ENCODE results near the gene ATG13.

The ATG13 gene

DNA sequence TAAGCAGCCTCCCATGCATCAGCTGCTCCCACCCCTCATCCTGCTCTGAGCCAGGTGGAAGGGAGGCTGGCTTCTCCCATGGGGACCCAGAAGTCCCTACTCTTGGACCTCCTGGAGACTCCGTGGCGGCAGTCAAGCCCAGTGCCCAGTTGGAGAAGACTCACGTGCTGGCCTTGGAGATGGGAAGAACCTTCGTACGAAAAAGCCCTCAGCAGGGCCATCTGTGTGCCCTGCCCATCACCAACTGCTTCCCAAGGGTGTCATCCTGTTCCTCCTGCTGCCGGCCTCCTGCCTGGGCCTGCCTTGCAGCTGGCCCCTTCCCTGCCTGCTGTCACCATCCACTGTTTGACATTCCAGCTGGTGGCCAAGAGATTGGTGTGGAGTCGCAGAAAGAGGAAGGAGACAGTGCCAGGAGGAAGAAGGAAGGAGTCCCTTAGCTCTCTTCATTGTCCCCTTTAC, 55.1 kb downstream of the ATG13 start:
- H3K4me3 ChIP-seq (replicated peaks; ENCODE audit: insufficient read depth, low read length): no peak overlapping the region
- no peaks in the 10 kb centered on the region for H3K27me3 ChIP-seq (ENCODE audit: insufficient read depth, poor library complexity, severe bottlenecking)
- DNase-seq (ENCODE audit: low read depth in 1 of 2, low spot score in 1 of 2): peak in 1 of 2 experiments; percentile 69
- TF ChIP-seq POLR2AphosphoS5 (IDR thresholded peaks at IDR 0.05; ENCODE audit: low read depth) (peak; percentile 58; the same call in 1 of the 2 replicates), SPI1 (IDR thresholded peaks at IDR 0.05; ENCODE audit: borderline replicate concordance, low read depth) (peak; percentile 23; the same call in 1 of the 2 replicates), GABPA (IDR thresholded peaks at IDR 0.05; ENCODE audit: low read depth) (no peak)
- TF ChIP-seq, protein P1, sequence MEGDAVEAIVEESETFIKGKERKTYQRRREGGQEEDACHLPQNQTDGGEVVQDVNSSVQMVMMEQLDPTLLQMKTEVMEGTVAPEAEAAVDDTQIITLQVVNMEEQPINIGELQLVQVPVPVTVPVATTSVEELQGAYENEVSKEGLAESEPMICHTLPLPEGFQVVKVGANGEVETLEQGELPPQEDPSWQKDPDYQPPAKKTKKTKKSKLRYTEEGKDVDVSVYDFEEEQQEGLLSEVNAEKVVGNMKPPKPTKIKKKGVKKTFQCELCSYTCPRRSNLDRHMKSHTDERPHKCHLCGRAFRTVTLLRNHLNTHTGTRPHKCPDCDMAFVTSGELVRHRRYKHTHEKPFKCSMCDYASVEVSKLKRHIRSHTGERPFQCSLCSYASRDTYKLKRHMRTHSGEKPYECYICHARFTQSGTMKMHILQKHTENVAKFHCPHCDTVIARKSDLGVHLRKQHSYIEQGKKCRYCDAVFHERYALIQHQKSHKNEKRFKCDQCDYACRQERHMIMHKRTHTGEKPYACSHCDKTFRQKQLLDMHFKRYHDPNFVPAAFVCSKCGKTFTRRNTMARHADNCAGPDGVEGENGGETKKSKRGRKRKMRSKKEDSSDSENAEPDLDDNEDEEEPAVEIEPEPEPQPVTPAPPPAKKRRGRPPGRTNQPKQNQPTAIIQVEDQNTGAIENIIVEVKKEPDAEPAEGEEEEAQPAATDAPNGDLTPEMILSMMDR (IDR thresholded peaks at IDR 0.05; ENCODE audit: insufficient read depth, low read length): no peak
- H3K27ac ChIP-seq (replicated peaks): peak overlapping the region; percentile 88

DNA sequence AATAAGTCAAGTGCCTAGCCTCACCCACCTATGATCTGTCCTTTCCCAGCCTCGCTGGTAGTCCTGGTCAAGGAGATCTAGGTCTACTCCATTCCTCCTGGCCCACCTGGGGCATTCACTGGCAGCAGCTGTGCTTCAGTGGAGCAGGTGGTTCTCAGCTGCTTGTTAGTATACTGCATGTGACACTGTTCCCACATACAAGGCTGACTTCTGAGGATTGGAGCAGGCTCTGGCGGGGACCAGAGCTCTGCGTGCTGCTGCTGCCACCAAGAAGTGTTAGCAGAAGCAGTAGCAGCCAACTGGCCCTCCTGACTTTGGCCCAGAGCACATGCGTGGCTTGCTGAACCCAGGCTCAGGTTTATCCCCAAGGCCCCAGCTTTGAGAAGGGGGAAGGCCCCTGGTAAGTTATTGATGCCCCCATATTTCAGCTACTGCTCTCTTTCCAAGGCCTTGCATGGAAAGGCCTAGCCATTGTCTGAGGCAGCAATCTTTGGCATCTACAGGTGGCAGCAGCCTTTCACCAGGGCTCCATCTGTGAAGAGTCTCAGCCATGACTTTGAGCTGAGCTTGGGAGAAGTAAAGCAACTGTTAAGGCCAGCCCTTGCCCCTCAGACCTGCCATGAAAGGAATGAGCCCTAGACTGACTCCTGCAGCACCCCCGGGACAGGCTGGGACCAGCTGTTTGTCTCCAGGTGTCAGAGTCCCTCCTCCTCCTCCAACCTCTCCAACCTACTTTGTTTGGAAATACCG, 56.5 kb downstream of the ATG13 start:
- no peaks in the 10 kb centered on the region for H3K27me3 ChIP-seq (ENCODE audit: insufficient read depth, poor library complexity, severe bottlenecking)
- H3K4me3 ChIP-seq (replicated peaks; ENCODE audit: insufficient read depth, low read length): no peak overlapping the region
- TF ChIP-seq, protein P2, sequence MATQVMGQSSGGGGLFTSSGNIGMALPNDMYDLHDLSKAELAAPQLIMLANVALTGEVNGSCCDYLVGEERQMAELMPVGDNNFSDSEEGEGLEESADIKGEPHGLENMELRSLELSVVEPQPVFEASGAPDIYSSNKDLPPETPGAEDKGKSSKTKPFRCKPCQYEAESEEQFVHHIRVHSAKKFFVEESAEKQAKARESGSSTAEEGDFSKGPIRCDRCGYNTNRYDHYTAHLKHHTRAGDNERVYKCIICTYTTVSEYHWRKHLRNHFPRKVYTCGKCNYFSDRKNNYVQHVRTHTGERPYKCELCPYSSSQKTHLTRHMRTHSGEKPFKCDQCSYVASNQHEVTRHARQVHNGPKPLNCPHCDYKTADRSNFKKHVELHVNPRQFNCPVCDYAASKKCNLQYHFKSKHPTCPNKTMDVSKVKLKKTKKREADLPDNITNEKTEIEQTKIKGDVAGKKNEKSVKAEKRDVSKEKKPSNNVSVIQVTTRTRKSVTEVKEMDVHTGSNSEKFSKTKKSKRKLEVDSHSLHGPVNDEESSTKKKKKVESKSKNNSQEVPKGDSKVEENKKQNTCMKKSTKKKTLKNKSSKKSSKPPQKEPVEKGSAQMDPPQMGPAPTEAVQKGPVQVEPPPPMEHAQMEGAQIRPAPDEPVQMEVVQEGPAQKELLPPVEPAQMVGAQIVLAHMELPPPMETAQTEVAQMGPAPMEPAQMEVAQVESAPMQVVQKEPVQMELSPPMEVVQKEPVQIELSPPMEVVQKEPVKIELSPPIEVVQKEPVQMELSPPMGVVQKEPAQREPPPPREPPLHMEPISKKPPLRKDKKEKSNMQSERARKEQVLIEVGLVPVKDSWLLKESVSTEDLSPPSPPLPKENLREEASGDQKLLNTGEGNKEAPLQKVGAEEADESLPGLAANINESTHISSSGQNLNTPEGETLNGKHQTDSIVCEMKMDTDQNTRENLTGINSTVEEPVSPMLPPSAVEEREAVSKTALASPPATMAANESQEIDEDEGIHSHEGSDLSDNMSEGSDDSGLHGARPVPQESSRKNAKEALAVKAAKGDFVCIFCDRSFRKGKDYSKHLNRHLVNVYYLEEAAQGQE (IDR thresholded peaks at IDR 0.05; ENCODE audit: insufficient replicate concordance, low read depth): no peak
- TF ChIP-seq, protein P1 (IDR thresholded peaks at IDR 0.05; ENCODE audit: insufficient read depth, low read length): no peak
- TF ChIP-seq POLR2AphosphoS5 (IDR thresholded peaks at IDR 0.05; ENCODE audit: low read depth) (no peak; the same call in 1 of the 2 replicates), GABPA (IDR thresholded peaks at IDR 0.05; ENCODE audit: low read depth) (no peak), SPI1 (IDR thresholded peaks at IDR 0.05; ENCODE audit: borderline replicate concordance, low read depth) (no peak)
- no peak for DNase-seq (ENCODE audit: low read depth in 1 of 2, low spot score in 1 of 2)
- peak overlapping the region; percentile 88 for H3K27ac ChIP-seq (replicated peaks)

DNA sequence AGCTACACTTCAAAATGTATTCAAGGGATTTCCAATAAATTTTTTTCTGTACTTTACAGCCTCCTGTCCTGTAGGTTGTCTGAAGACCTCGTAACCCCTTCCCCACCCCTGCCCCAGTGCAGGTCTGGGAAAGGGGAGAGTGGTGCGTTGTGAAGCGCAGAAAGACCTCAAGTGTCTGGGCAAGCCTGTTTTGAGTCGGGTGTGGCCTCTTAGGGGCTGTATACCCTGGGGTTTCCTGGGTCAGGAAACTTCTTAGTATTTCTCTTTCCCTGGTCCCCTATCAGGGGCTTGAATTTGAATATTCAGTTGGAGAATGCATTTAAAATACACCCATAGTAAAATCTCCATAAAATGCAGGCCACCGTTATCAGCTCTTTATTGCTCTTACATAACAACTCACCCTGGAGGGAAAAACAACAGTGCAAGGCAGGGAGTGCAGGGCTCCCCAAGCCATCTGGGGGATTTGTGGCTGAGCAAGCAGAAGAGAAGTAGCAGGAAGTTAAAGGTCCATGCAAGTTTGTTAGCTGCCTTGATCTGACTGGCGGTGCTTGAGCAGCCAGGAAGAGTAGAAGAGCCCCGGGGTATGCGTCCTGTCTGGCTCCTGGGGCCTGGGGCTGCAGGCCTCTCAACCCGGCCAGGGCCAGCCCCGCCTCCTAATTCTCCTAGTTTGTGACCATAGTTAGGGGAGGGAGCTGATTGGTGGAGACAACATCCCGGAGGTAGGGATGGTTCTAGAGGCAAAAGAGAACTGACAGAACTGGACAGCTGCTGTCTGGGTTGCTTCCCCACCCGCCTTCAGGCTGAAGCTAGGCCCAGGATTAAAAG, 57.3 kb downstream of the ATG13 start:
- peak in 1 of 2 experiments; percentile 88 for DNase-seq (ENCODE audit: low read depth in 1 of 2, low spot score in 1 of 2)
- Histone ChIP-seq H3K4me3 (replicated peaks; ENCODE audit: insufficient read depth, low read length) (no peak overlapping the region), H3K27me3 (ENCODE audit: insufficient read depth, poor library complexity, severe bottlenecking) (no peaks in the 10 kb centered on the region), H3K27ac (replicated peaks) (peak overlapping the region; percentile 88)
- TF ChIP-seq, protein P1 (IDR thresholded peaks at IDR 0.05; ENCODE audit: insufficient read depth, low read length): no peak
- TF ChIP-seq SPI1 (IDR thresholded peaks at IDR 0.05; ENCODE audit: borderline replicate concordance, low read depth) (no peak; the same call in 1 of the 2 replicates), GABPA (IDR thresholded peaks at IDR 0.05; ENCODE audit: low read depth) (no peak), POLR2AphosphoS5 (IDR thresholded peaks at IDR 0.05; ENCODE audit: low read depth) (no peak; the same call in 1 of the 2 replicates)
- TF ChIP-seq, protein P2 (IDR thresholded peaks at IDR 0.05; ENCODE audit: insufficient replicate concordance, low read depth): no peak
